ENCODE data around the gene C9orf152. TPM values are rescaled to one million over a fixed set of nuclear protein-coding genes. Genes with fewer than 3 reads are reported as not detected.
A peak's percentile ranks its signal among the peaks of the same experiment; 100 is the strongest.

C9orf152 gene
- total RNA-seq, 1 donor from 2014 or later: not detected

- Mint-ChIP-seq H3K9me3 (ENCODE audit: low read depth) (no peaks in the 10 kb centered on the region), H3K36me3 (ENCODE audit: low read depth) (no peaks in the 10 kb centered on the region), H3K4me1 (ENCODE audit: low read depth) (peaks cover 9% of the 10 kb centered on the region), H3K27me3 (ENCODE audit: low read depth) (no peaks in the 10 kb centered on the region), H3K27ac (ENCODE audit: unreplicated experiment) (peak overlapping the region; percentile 79), H3K4me3 (ENCODE audit: unreplicated experiment) (no peak overlapping the region)
- no peak for TF ChIP-seq CTCF (IDR thresholded peaks at IDR 0.05)
- no peak for DNase-seq (ENCODE audit: low spot score)
These were observed 15.3 kb downstream of the C9orf152 start for GRCh38 chr9:110192531-110193261.

- Mint-ChIP-seq H3K36me3 (ENCODE audit: low read depth) (no peaks in the 10 kb centered on the region), H3K4me3 (ENCODE audit: unreplicated experiment) (no peak overlapping the region), H3K27ac (ENCODE audit: unreplicated experiment) (no peak overlapping the region), H3K4me1 (ENCODE audit: low read depth) (peaks cover 9% of the 10 kb centered on the region), H3K27me3 (ENCODE audit: low read depth) (no peaks in the 10 kb centered on the region), H3K9me3 (ENCODE audit: low read depth) (no peaks in the 10 kb centered on the region)
- no peak for DNase-seq (ENCODE audit: low spot score)
- no peak for TF ChIP-seq CTCF (IDR thresholded peaks at IDR 0.05)
These were observed 16.3 kb downstream of the C9orf152 start for GRCh38 chr9:110191615-110192014.

GRCh38 chr9:110189559-110190320, 18.2 kb downstream of the C9orf152 start:
- Mint-ChIP-seq H3K4me1 (ENCODE audit: low read depth) (peaks cover 9% of the 10 kb centered on the region), H3K9me3 (ENCODE audit: low read depth) (no peaks in the 10 kb centered on the region), H3K27ac (ENCODE audit: unreplicated experiment) (no peak overlapping the region), H3K36me3 (ENCODE audit: low read depth) (no peaks in the 10 kb centered on the region), H3K4me3 (ENCODE audit: unreplicated experiment) (no peak overlapping the region), H3K27me3 (ENCODE audit: low read depth) (no peaks in the 10 kb centered on the region)
- no peak for TF ChIP-seq CTCF (IDR thresholded peaks at IDR 0.05)
- DNase-seq (ENCODE audit: low spot score): no peak

GRCh38 chr9:110188991-110189390, 19.0 kb downstream of the C9orf152 start:
- no peak overlapping the region for H3K27ac Mint-ChIP-seq (ENCODE audit: unreplicated experiment)
- no peaks in the 10 kb centered on the region for H3K27me3 Mint-ChIP-seq (ENCODE audit: low read depth)
- H3K4me3 Mint-ChIP-seq (ENCODE audit: unreplicated experiment): no peak overlapping the region
- peaks cover 9% of the 10 kb centered on the region for H3K4me1 Mint-ChIP-seq (ENCODE audit: low read depth)
- no peaks in the 10 kb centered on the region for H3K9me3 Mint-ChIP-seq (ENCODE audit: low read depth)
- DNase-seq (ENCODE audit: low spot score): no peak
- H3K36me3 Mint-ChIP-seq (ENCODE audit: low read depth): no peaks in the 10 kb centered on the region
- no peak for TF ChIP-seq CTCF (IDR thresholded peaks at IDR 0.05)

- no peak for DNase-seq (ENCODE audit: low spot score)
- H3K4me1 Mint-ChIP-seq (ENCODE audit: low read depth): peaks cover 8% of the 10 kb centered on the region
- no peaks in the 10 kb centered on the region for H3K9me3 Mint-ChIP-seq (ENCODE audit: low read depth)
- H3K27me3 Mint-ChIP-seq (ENCODE audit: low read depth): no peaks in the 10 kb centered on the region
- H3K4me3 Mint-ChIP-seq (ENCODE audit: unreplicated experiment): no peak overlapping the region
- H3K27ac Mint-ChIP-seq (ENCODE audit: unreplicated experiment): no peak overlapping the region
- TF ChIP-seq CTCF (IDR thresholded peaks at IDR 0.05): no peak
- H3K36me3 Mint-ChIP-seq (ENCODE audit: low read depth): no peaks in the 10 kb centered on the region
These were observed 19.9 kb downstream of the C9orf152 start for GRCh38 chr9:110188101-110188500.

Measured in chondrocyte (in vitro differentiated cells).